ENCODE measurements around the gene KCNQ1.

Gene KCNQ1

DNA sequence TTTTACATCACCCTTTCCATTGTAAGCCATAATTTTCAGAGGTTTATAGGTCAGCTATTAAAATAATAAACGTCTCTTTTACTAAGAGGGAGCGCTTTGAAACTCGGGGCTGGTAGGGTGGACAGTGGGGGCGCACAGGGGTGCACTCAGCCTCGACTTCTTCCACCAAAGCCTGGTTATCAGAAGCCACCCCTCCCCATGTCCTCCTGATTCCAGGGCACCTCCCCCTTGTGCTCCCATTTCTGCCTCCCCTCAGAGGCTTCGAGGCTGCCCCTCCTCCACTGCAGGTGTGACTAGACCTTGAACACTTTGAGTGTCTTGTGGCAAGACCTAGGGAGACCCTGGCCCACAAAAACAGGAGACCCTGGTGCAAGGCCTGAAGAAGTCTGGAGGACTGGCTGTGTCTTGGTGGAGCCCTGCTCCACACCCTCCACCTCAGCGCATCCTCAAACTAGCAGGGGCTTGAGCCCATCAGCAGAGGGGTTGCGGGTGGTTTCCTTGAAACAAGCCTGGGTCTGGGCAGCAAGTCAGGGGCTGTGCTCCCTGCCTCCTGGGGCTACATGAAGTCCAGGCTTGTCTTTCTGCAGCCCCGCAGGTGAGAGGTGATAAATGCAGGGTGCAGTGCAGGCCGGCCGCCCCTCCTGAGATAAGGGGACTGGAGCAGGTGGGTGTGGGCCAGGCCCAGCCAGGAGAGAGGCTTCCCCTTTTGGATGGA, 437.7 kb downstream of the KCNQ1 start:
- DNase-seq = no peak

GRCh38 chr11:2883640-2883978, 438.8 kb downstream of the KCNQ1 start:
- no peak for DNase-seq

DNA sequence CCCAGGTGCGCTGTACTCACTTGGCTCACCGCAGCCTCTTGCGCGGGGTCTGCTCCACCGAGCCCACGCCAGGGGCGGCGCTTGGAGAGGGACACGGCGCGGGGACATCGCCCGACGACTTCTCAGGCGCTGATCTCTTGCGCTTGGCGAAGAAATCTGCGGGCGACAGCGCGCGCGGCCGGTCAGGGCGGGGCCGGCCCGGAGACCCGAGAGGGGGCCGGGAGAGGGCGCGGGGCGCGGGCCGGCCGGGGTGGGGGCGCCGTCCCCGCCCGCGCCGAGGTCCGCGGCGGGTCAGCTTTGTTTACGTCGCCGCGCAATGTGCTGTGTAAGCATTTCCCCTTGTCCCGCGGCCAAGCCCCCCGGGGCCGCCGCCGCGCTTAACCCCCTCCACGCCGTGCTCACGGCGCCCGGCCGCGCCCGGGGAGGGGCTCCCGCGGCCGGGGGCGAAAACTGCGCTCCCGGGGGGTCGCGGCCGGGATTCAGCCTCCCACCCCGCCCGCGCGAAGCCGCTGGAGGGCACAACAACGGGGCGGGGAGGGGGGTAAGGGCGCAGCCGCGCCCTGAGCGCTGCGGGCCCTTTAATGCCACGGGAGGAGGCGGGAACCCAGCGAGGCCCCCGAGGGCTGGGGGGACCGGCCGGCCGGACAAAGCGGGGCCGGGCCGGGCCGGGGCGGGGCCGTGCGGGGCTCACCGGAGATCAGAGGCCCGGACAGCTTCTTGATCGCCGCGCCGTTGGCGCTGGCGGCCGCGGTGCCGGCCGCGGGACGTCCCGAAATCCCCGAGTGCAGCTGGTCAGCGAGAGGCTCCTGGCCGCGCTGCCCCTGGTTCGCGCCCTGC, 439.4 kb downstream of the KCNQ1 start:
- DNase-seq = no peak

GRCh38 chr11:2885017-2885677, 440.3 kb downstream of the KCNQ1 start:
- peak; percentile 12 for DNase-seq

DNA sequence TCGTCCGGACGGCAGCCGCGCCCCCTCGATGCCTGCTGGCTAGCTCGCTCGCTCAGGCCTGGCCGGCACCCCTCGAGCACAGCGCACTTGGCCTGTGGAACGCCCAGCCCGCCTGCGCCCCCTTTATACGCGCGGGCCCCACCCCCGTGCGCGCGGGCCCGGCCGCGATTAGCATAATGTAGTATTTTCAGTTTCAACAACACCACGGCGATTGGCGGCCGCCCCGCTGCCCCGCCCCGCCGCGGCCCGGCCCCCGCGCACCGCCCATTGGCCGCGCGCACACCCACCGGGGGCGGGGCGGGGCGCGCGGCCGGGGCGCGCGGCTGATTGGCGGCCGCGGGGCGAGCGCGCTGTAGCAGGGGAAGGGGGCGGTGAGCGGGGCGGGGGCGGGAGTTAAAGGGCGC, 440.9 kb downstream of the KCNQ1 start, which contains the start of gene CDKN1C:
Gene CDKN1C, minus strand, starts transcription at position 98 of the 404 bp plus-strand sequence. CDS start 319 bp downstream, outside the sequence.
- peak; percentile 75 for DNase-seq

- DNase-seq = no peak
Observed at GRCh38 chr11:2886191-2886894, 441.5 kb downstream of the KCNQ1 start.

DNA sequence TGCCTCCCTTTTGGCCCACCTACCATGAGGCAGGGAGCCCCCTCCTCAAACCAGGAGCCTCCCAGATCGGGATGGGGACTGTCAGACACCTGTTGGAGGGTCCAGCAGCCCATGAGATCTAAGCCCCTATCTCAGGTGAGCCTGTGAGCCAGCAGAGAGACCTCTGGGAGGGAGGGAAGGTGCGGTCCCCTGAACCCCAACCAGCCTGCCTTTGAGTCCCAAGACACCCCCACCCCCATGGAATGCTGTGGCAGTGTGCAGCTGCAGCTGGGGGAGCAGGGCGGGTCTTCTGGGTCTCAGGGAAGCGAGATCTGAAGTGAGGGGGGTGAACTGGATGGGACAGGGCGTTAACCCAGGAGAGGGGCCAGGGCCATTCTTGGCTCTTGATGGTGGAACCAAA, 442.1 kb downstream of the KCNQ1 start:
- DNase-seq = no peak

DNA sequence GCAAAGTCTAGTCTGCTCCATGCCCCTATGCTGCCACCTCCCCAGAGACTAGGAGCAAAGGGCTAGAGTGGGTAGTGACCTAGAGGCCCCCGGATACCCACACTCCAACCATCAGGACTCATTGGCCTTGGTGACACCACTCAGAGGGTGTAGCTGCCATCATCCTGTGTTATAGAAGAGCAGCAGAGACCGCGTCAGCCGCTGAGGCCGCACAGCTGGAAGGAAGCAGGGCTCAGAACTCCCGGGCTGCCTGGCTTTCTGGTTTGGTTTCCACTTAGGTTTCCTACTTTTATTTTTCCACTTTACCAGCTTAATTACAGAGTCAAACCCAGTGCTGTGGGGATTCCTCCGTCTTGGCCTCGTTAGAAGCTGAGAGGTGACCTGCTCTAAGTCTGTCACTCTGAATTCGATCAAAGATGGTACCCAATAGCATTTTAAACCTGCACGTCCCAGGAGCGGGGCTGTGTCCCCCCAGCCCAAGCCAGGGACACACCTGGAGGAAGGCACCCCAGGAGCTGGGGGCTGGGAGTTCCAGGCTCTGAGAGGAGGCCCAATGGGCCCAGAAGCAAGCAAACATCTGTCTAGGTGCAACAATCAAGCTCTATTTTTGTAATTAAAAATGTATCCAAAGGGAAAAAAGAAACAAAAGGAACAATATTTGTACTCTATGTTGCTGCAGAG, 442.8 kb downstream of the KCNQ1 start:
- no peak for DNase-seq

DNA sequence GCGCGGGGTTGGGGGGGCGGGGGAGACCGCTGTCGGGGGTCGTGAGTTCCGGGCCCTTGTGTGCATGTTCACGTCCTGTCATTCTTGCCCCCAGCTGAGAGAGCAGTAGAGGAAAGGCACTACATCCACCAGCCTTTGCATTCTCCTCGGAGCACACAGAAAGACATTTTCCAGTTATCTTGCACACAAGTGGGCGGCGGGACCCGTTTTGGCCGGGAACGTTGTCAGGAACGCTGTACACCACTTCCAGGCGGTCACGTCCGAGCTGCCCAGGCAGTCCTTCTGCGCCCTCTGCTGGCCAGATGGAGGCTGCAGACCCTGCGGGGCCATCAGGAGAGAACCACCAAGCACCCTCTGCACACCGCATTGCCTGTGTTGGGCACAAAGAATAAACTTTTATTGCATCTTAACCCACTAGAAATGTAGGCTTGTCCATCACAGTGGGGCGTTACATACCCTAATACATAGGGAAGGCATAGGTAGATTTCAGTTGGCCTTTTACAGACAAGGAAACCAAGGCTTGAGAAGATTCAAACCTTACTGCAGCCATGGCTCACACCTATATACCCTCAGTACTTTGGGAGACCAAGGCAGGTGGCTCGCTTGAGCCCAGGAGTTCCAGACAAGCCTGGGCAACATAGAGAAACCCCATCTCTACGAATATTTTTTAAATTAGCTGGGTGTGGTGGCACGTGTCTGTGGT, 443.6 kb downstream of the KCNQ1 start:
- DNase-seq = peak; percentile 78

DNA sequence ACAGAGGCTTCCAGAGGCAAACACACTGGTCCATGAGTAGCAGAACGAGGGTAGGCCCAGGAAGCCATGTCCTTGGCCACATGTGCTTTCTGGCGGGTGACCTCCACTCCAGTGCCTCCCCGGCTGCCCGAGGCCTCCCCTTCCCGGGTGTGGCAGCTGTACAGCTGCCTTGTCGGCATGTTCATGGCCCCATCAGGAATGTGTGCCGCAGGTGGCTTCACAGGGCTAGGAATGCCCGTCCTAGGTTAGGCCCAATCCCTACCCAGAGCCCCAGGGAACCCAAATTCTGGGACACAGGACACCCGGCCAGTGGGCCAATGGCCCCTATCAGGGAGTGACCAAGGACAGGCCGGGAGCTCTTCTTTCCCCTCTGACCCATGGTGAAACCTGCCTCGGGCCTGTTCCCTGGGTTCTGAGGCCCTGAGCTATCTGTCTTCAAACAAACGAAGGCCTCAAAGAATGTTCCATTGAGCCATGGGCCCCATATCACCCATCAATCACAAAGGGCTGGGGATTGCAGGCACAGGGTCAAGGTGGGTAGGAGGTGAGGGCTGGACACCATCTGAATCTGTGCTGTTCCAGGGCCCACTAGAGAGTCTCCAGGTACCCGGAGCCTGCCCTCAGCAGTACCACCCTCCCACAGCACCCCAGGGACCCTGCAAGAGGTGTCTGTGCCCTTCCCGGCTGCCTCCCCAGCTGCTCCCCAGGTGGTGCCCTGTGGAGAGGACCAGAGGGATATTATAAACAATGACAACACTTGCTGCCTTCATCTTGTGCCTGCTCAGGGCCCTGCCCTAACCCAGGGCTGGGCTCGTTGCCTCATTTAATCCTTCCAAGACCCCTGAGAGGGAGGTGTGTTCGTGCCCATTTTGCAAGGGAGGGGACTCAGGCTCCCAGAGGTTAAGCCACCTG, 444.8 kb downstream of the KCNQ1 start:
- no peak for DNase-seq

- DNase-seq = no peak
Observed at GRCh38 chr11:2890466-2891294, 445.9 kb downstream of the KCNQ1 start.

- no peak for DNase-seq
Observed at GRCh38 chr11:2891326-2892214, 446.8 kb downstream of the KCNQ1 start.

GRCh38 chr11:2892215-2892966, 447.6 kb downstream of the KCNQ1 start:
- peak; percentile 47 for DNase-seq

- peak; percentile 41 for DNase-seq
Observed at GRCh38 chr11:2892967-2893528, 448.2 kb downstream of the KCNQ1 start.

GRCh38 chr11:2893935-2894334, 449.1 kb downstream of the KCNQ1 start:
- no peak for DNase-seq

DNA sequence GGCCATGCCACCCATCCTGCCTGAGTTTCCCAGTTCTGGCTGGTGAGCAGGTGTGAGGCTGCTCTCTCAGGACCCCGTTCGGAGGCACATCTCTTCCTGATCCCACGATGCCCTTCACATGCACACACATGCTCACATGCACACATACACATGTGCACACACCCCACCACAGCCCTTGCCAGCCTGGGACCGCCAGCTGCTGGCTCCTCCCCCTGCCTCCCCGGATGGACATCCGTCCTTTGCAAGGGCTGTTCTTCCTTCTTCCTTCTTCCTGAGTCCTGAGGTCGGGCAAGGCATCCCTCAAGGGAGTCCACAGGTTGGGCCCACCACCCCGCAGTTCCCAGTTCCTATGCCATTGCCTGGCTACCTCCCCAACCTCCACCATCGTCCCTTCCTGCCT, 451.2 kb downstream of the KCNQ1 start:
- no peak for DNase-seq

GRCh38 chr11:2897048-2897447, 452.2 kb downstream of the KCNQ1 start:
- DNase-seq = no peak

All from activated effector memory CD4-positive, alpha-beta T cell treated with Interleukin-2 at 50 U/mL for 16 hours (primary cell).